Trophoblast cell (in vitro differentiated cells and primary cell): ENCODE data around the gene A1BG.

ENCODE experiments used
- DNase-seq, 2 donors: peaks; one replicate each; pipeline ENCODE4 v3.0.0-alpha.2; 2016
- H2AFZ ChIP-seq: 2 replicates; pipeline ENCODE4 v1.6.1; 2013; ENCODE audit warnings: low read length, moderate library complexity, mild to moderate bottlenecking; ENCODE audit not compliant: insufficient read depth, poor library complexity
- H2AK5ac ChIP-seq: 2 replicates; pipeline ENCODE4 v1.6.1; 2013; ENCODE audit warnings: mild to moderate bottlenecking, low read length
- H2BK120ac ChIP-seq: 2 replicates; pipeline ENCODE4 v1.6.1; 2013; ENCODE audit warnings: low read length, mild to moderate bottlenecking, moderate library complexity; ENCODE audit not compliant: insufficient read depth, poor library complexity
- H2BK12ac ChIP-seq: 2 replicates; pipeline ENCODE4 v1.6.1; 2013; ENCODE audit warnings: mild to moderate bottlenecking, low read length, moderate library complexity
- H2BK5ac ChIP-seq: 2 replicates; pipeline ENCODE4 v1.6.1; 2013; ENCODE audit warnings: low read length, low read depth, moderate library complexity, mild to moderate bottlenecking; ENCODE audit not compliant: poor library complexity
- H3K14ac ChIP-seq: 2 replicates; pipeline ENCODE4 v1.6.1; 2013; ENCODE audit warnings: mild to moderate bottlenecking, low read length
- H3K18ac ChIP-seq: 2 replicates; pipeline ENCODE4 v1.6.1; 2013; ENCODE audit warnings: mild to moderate bottlenecking, low read length
- H3K23ac ChIP-seq: 2 replicates; pipeline ENCODE4 v1.6.1; 2013; ENCODE audit warnings: low read length
- H3K27ac ChIP-seq: 2 replicates; pipeline ENCODE4 v1.5.1; 2013; ENCODE audit warnings: low read depth, mild to moderate bottlenecking, inconsistent platforms, low read length, moderate library complexity
- H3K27me3 ChIP-seq: 2 replicates; pipeline ENCODE4 v1.6.1; 2013; ENCODE audit warnings: inconsistent platforms, mild to moderate bottlenecking, low read length, moderate library complexity; ENCODE audit not compliant: insufficient read depth
- H3K36me3 ChIP-seq, 2 experiments: 1 replicate in 1 of 2; 2 replicates in 1 of 2; pipeline ENCODE4 v1.6.1; 2013; ENCODE audit warnings: low read length in 2 of 2, mild to moderate bottlenecking in 2 of 2, moderate library complexity in 1 of 2; ENCODE audit not compliant: insufficient read depth in 2 of 2, control insufficient read depth in 1 of 2
- H3K4ac ChIP-seq: 2 replicates; pipeline ENCODE4 v1.6.1; 2013; ENCODE audit warnings: low read depth, mild to moderate bottlenecking, low read length, moderate library complexity
- H3K4me1 ChIP-seq, 2 experiments: 1 replicate in 1 of 2; 2 replicates in 1 of 2; pipeline ENCODE4 v1.6.1; 2013; ENCODE audit warnings: low read length in 2 of 2, mild to moderate bottlenecking in 2 of 2, moderate library complexity in 1 of 2; ENCODE audit not compliant: insufficient read depth in 2 of 2, control insufficient read depth in 1 of 2
- H3K4me2 ChIP-seq: 2 replicates; pipeline ENCODE4 v1.6.1; 2013; ENCODE audit warnings: inconsistent platforms, mild to moderate bottlenecking, low read length, moderate library complexity
- H3K4me3 ChIP-seq: 2 replicates; pipeline ENCODE4 v1.5.1; 2013; ENCODE audit warnings: mild to moderate bottlenecking, low read depth, low read length, inconsistent platforms
- H3K79me1 ChIP-seq: one replicate; pipeline ENCODE4 v1.6.1; 2013; ENCODE audit warnings: low read length
- H3K79me2 ChIP-seq: 2 replicates; pipeline ENCODE4 v1.6.1; 2013; ENCODE audit warnings: low read length, mild to moderate bottlenecking; ENCODE audit not compliant: control insufficient read depth, insufficient read depth, poor library complexity
- H3K9ac ChIP-seq: 2 replicates; pipeline ENCODE4 v1.6.1; 2013; ENCODE audit warnings: mild to moderate bottlenecking, low read length
- H3K9me3 ChIP-seq: 2 replicates; pipeline ENCODE4 v1.6.1; 2013; ENCODE audit warnings: low read depth, mild to moderate bottlenecking, control low read depth, inconsistent platforms, low read length; ENCODE audit not compliant: insufficient read depth
- H4K12ac ChIP-seq: 2 replicates; pipeline ENCODE4 v1.6.1; 2013; ENCODE audit warnings: low read depth, mild to moderate bottlenecking, low read length, moderate library complexity
- H4K8ac ChIP-seq: 2 replicates; pipeline ENCODE4 v1.6.1; 2013; ENCODE audit warnings: low read depth, mild to moderate bottlenecking, low read length, moderate library complexity
- H4K91ac ChIP-seq: one replicate; pipeline ENCODE4 v1.6.1; 2013; ENCODE audit warnings: low read depth, mild to moderate bottlenecking, low read length, moderate library complexity
- WGBS: extraction: QIAGEN DNeasy Blood & Tissue Kit; methylation state at CpG from one replicate; pipeline ENCODE4 v1.1.7; 2013; ENCODE audit warnings: missing lambda C conversion rate; ENCODE audit not compliant: insufficient read length, insufficient coverage; ENCODE audit errors: extremely low coverage; 5-methylcytosine and 5-hydroxymethylcytosine counted together

The A1BG gene

GRCh38 chr19:58332697-58333096 lies 20.6 kb downstream of the A1BG start:
- no peak overlapping the region for H2BK5ac ChIP-seq
- H3K4me3 ChIP-seq, result no peak overlapping the region
- H3K14ac ChIP-seq, result no peak overlapping the region
- H3K9ac ChIP-seq, result no peak overlapping the region
- no peak overlapping the region for H4K12ac ChIP-seq
- H3K4me1 ChIP-seq, result peaks cover 0 to 3% of the 10 kb centered on the region in 2 experiments
- H3K9me3 ChIP-seq, result peaks cover under 1% of the 10 kb centered on the region
- no peak overlapping the region for H4K91ac ChIP-seq
- no peak overlapping the region for H4K8ac ChIP-seq
- DNase-seq, result no peak
- H2BK12ac ChIP-seq, result no peak overlapping the region
- H2AK5ac ChIP-seq, result no peak overlapping the region
- no peak overlapping the region for H2BK120ac ChIP-seq
- H3K18ac ChIP-seq, result no peak overlapping the region
- no peaks in the 10 kb centered on the region for H3K79me2 ChIP-seq
- H3K27ac ChIP-seq, result no peak overlapping the region
- no peak overlapping the region for H3K4ac ChIP-seq
- H3K23ac ChIP-seq, result no peak overlapping the region
- peaks cover 12 to 24% of the 10 kb centered on the region in 2 experiments for H3K36me3 ChIP-seq
- no peak overlapping the region for H3K4me2 ChIP-seq
- no CpG with 5 or more reads among the region's 1 CpG for WGBS
- H2AFZ ChIP-seq, result no peak overlapping the region
- no peaks in the 10 kb centered on the region for H3K79me1 ChIP-seq
- H3K27me3 ChIP-seq, result no peaks in the 10 kb centered on the region

- Histone ChIP-seq H3K4me2 (no peak overlapping the region), H2BK120ac (no peak overlapping the region), H3K27ac (no peak overlapping the region), H2AK5ac (no peak overlapping the region), H2BK5ac (no peak overlapping the region), H4K12ac (no peak overlapping the region), H4K8ac (no peak overlapping the region), H2BK12ac (no peak overlapping the region), H3K36me3 (peaks cover 6 to 8% of the 10 kb centered on the region in 2 experiments), H3K9me3 (no peaks in the 10 kb centered on the region), H3K14ac (no peak overlapping the region), H3K4me1 (peaks cover 0 to 9% of the 10 kb centered on the region in 2 experiments), H4K91ac (no peak overlapping the region), H3K23ac (no peak overlapping the region), H2AFZ (no peak overlapping the region), H3K9ac (peak overlapping the region; percentile 5), H3K4ac (no peak overlapping the region), H3K4me3 (no peak overlapping the region), H3K27me3 (no peaks in the 10 kb centered on the region), H3K79me1 (peaks cover 5% of the 10 kb centered on the region), H3K18ac (no peak overlapping the region), H3K79me2 (peaks cover 9% of the 10 kb centered on the region)
- WGBS, result no CpG with 5 or more reads among the region's 4 CpGs
- DNase-seq, result no peak
These were observed 22.8 kb downstream of the A1BG start for GRCh38 chr19:58330458-58330857.

GRCh38 chr19:58328999-58329398 lies 24.3 kb downstream of the A1BG start:
- Histone ChIP-seq H3K79me1 (peaks cover 5% of the 10 kb centered on the region), H2BK120ac (no peak overlapping the region), H2BK12ac (no peak overlapping the region), H3K27me3 (no peaks in the 10 kb centered on the region), H3K36me3 (no peaks in the 10 kb centered on the region), H3K4ac (no peak overlapping the region), H3K18ac (no peak overlapping the region), H2AFZ (no peak overlapping the region), H4K91ac (no peak overlapping the region), H3K4me2 (no peak overlapping the region), H4K12ac (no peak overlapping the region), H4K8ac (no peak overlapping the region), H3K14ac (no peak overlapping the region), H3K9me3 (no peaks in the 10 kb centered on the region), H3K4me1 (peaks cover 0 to 9% of the 10 kb centered on the region in 2 experiments), H3K27ac (no peak overlapping the region), H2AK5ac (no peak overlapping the region), H3K79me2 (peaks cover 9% of the 10 kb centered on the region), H3K23ac (no peak overlapping the region), H3K4me3 (no peak overlapping the region), H3K9ac (no peak overlapping the region), H2BK5ac (no peak overlapping the region)
- WGBS, result no CpG with 5 or more reads among the region's 10 CpGs
- no peak for DNase-seq

GRCh38 chr19:58326914-58327726 lies 26.2 kb downstream of the A1BG start, which contains the start of gene ZSCAN22:
Gene ZSCAN22 (plus strand): TSS chr19:58326994. CDS start chr19:58334803, 7,809 bp downstream.
- peak within 1 kb of the TSS; percentile 61 for H4K91ac ChIP-seq
- H2AK5ac ChIP-seq, result peak within 1 kb of the TSS; percentile 4
- peak within 1 kb of the TSS; percentile 88 for H2AFZ ChIP-seq
- no CpG with 5 or more reads among the region's 62 CpGs for WGBS
- H3K4me2 ChIP-seq, result peak within 1 kb of the TSS; percentile 85
- H3K27ac ChIP-seq, result peak within 1 kb of the TSS; percentile 25
- peaks cover 9% of the 10 kb centered on the region for H3K79me2 ChIP-seq
- no peak within 1 kb of the TSS for H3K23ac ChIP-seq
- H2BK5ac ChIP-seq, result peak within 1 kb of the TSS; percentile 18
- H4K12ac ChIP-seq, result peak within 1 kb of the TSS; percentile 59
- peaks cover 0 to 9% of the 10 kb centered on the region in 2 experiments for H3K4me1 ChIP-seq
- peak within 1 kb of the TSS; percentile 26 for H3K18ac ChIP-seq
- DNase-seq, result peak; percentile 97 to 98
- H3K4ac ChIP-seq, result peak within 1 kb of the TSS; percentile 47
- H3K4me3 ChIP-seq, result peak within 1 kb of the TSS; percentile 92
- H2BK120ac ChIP-seq, result peak within 1 kb of the TSS; percentile 13
- H2BK12ac ChIP-seq, result no peak within 1 kb of the TSS
- H3K79me1 ChIP-seq, result peaks cover 5% of the 10 kb centered on the region
- H3K36me3 ChIP-seq, result no peaks in the 10 kb centered on the region
- H3K9me3 ChIP-seq, result peaks cover 2% of the 10 kb centered on the region
- peak within 1 kb of the TSS; percentile 95 for H3K9ac ChIP-seq
- H4K8ac ChIP-seq, result peak within 1 kb of the TSS; percentile 88
- H3K14ac ChIP-seq, result peak within 1 kb of the TSS; percentile 89
- no peaks in the 10 kb centered on the region for H3K27me3 ChIP-seq
